GM12878 (cell line): Measurements from ENCODE around the gene CYB5R2. TPM values are rescaled to one million over a fixed set of nuclear protein-coding genes. Genes with fewer than 3 reads are reported as not detected.

Source experiments
- ATAC-seq: fragments of 200-7000 bp; cut with Tn5 transposase; 3 replicates; pipeline ENCODE4 v1.9.1; 2020; ENCODE audit warnings: mild to moderate bottlenecking, moderate library complexity
- BruUV-seq: library from RNA; stranded (reverse); fragments of 400-500 nt; replicated peaks from 2 replicates; lab custom pipeline; 2021; lab: Mats Ljungman, UMichigan
- CTCF ChIA-PET: fragments of 300-600 bp; sonication (Branson Sonifier 250); formaldehyde crosslinking; extraction: SDS; loops from one replicate; lab custom pipeline; 2021; ENCODE audit warnings: inconsistent platforms; lab: Yijun Ruan, JAX
- POLR2A ChIA-PET: fragments of 350-600 bp; formaldehyde crosslinking; extraction: SDS; loops from one replicate; lab custom pipeline; 2021; ENCODE audit warnings: inconsistent platforms; lab: Charles Lee
- RAD21 ChIA-PET: fragments of 300-600 bp; sonication (Branson Sonifier 250); formaldehyde crosslinking; loops from one replicate; lab custom pipeline; 2023; ENCODE audit warnings: antibody characterized with exemption; ENCODE audit not compliant: unreplicated experiment; lab: Charles Lee
- SMC1A ChIA-PET: fragments of 300-600 bp; sonication (Branson Sonifier 250); formaldehyde crosslinking; loops from one replicate; lab custom pipeline; 2023; ENCODE audit not compliant: unreplicated experiment, uncharacterized antibody; lab: Charles Lee
- DNase-seq: peaks from one replicate; pipeline ENCODE4 v3.0.0-alpha.2; 2011; ENCODE audit warnings: low read depth, low spot score
- FAIRE-seq: peaks from 3 replicates; lab custom pipeline; 2011; peaks lifted over from hg19 to GRCh38; lab: Jason Lieb, UNC
- H2AFZ ChIP-seq: 2 replicates; pipeline ENCODE4 v1.6.0; 2011; ENCODE audit warnings: low read depth, low read length, control low read depth; ENCODE audit not compliant: control insufficient read depth
- H3K27ac ChIP-seq: 2 replicates; pipeline ENCODE4 v1.5.1; 2011; ENCODE audit warnings: control low read depth; ENCODE audit not compliant: control insufficient read depth, insufficient read depth
- H3K27me3 ChIP-seq, 2 experiments: replicated peaks in 1 of 2; 2 replicates each; pipeline versions ENCODE4 v1.6.0 to v1.6.1; 2011; ENCODE audit warnings: low read length in 1 of 2; ENCODE audit not compliant: control insufficient read depth in 2 of 2, insufficient read depth in 2 of 2
- H3K36me3 ChIP-seq, 2 experiments: 2 replicates each; pipeline ENCODE4 v1.5.1; 2011; ENCODE audit warnings: low read length in 1 of 2; ENCODE audit not compliant: control insufficient read depth in 2 of 2, insufficient read depth in 2 of 2
- H3K4me1 ChIP-seq: 2 replicates; pipeline ENCODE4 v1.6.1; 2011; ENCODE audit warnings: mild to moderate bottlenecking, low read length, moderate library complexity, mixed read lengths; ENCODE audit not compliant: control insufficient read depth, insufficient read depth
- H3K4me2 ChIP-seq: 2 replicates; pipeline ENCODE4 v1.6.0; 2011; ENCODE audit warnings: control low read depth; ENCODE audit not compliant: control insufficient read depth, insufficient read depth
- H3K4me3 ChIP-seq: fragments of 200-600 bp; sonication (generic); 2 replicates; pipeline ENCODE4 v1.5.1; 2016
- H3K79me2 ChIP-seq: 2 replicates; pipeline ENCODE4 v1.6.0; 2011; ENCODE audit warnings: low read length; ENCODE audit not compliant: control insufficient read depth, insufficient read depth
- H3K9ac ChIP-seq: 2 replicates; pipeline ENCODE4 v1.8.0; 2011; ENCODE audit warnings: low read length, control low read depth, mixed read lengths; ENCODE audit not compliant: control insufficient read depth, insufficient read depth
- H3K9me3 ChIP-seq: replicated peaks from 3 replicates; pipeline ENCODE4 v1.5.1; 2011; ENCODE audit warnings: mild to moderate bottlenecking, low read length; ENCODE audit not compliant: control insufficient read depth, insufficient read depth
- H4K20me1 ChIP-seq: 2 replicates; pipeline ENCODE4 v1.6.0; 2011; ENCODE audit not compliant: control insufficient read depth, insufficient read depth
- CEBPB ChIP-seq, 2 experiments: fragments of 150-350 bp in 1 of 2; IDR thresholded peaks; 2 replicates each; pipeline ENCODE4 v1.6.1; 2012 to 2014; ENCODE audit warnings: low read depth in 2 of 2, low read length in 2 of 2, borderline replicate concordance in 1 of 2, inconsistent platforms in 1 of 2
- JUNB ChIP-seq: IDR thresholded peaks from 2 replicates; pipeline ENCODE4 v1.6.1; 2016; ENCODE audit warnings: antibody characterized with exemption, mild to moderate bottlenecking
- MLLT1 ChIP-seq: fragments of 450-650 bp; IDR thresholded peaks from 2 replicates; pipeline ENCODE4 v1.6.1; 2016; ENCODE audit warnings: mild to moderate bottlenecking
- MYC ChIP-seq: IDR thresholded peaks from 2 replicates; pipeline ENCODE4 v1.6.1; 2011; ENCODE audit warnings: mild to moderate bottlenecking, low read length, moderate library complexity, inconsistent platforms; ENCODE audit not compliant: insufficient read depth, insufficient replicate concordance, insufficient read length, severe bottlenecking
- NR2C2 ChIP-seq: IDR thresholded peaks from 2 replicates; pipeline ENCODE4 v1.6.1; 2011; ENCODE audit warnings: borderline replicate concordance, low read depth; ENCODE audit not compliant: control insufficient read depth, insufficient read length
- RAD21 ChIP-seq: IDR thresholded peaks from 2 replicates; pipeline ENCODE4 v1.6.1; 2011; ENCODE audit warnings: mild to moderate bottlenecking, low read depth, low read length, moderate library complexity; ENCODE audit not compliant: insufficient read depth
- RB1 ChIP-seq: fragments of 450-650 bp; formaldehyde crosslinking; IDR thresholded peaks from 2 replicates; pipeline ENCODE4 v1.6.1; 2017; ENCODE audit warnings: mild to moderate bottlenecking, borderline replicate concordance
- REST ChIP-seq: IDR thresholded peaks from 2 replicates; pipeline ENCODE4 v1.6.1; 2012; ENCODE audit warnings: mild to moderate bottlenecking, low read depth, low read length
- SREBF1 ChIP-seq: IDR thresholded peaks from 2 replicates; pipeline ENCODE4 v1.6.1; 2012; ENCODE audit warnings: mild to moderate bottlenecking, low read length
- SUZ12 ChIP-seq: fragments of 200-600 bp; sonication (generic); IDR thresholded peaks from one replicate; pipeline ENCODE4 v1.6.1; 2018; ENCODE audit warnings: antibody characterized with exemption, mild to moderate bottlenecking; ENCODE audit not compliant: unreplicated experiment
- TCF12 ChIP-seq: IDR thresholded peaks from 2 replicates; pipeline ENCODE4 v1.6.1; 2011; ENCODE audit warnings: low read depth, mild to moderate bottlenecking, low read length
- ZBTB4 ChIP-seq: fragments of 450-650 bp; formaldehyde crosslinking; IDR thresholded peaks from 2 replicates; pipeline ENCODE4 v1.4.0; 2022; ENCODE audit warnings: mild to moderate bottlenecking, moderate library complexity
- ZNF217 ChIP-seq: fragments of 450-650 bp; IDR thresholded peaks from 2 replicates; pipeline ENCODE4 v1.6.1; 2017; ENCODE audit warnings: antibody characterized with exemption, mild to moderate bottlenecking
- WGBS: methylation state at CpG from one replicate; pipeline ENCODE4 v1.1.6; 2016; ENCODE audit warnings: low lambda C conversion rate; ENCODE audit not compliant: insufficient replicate concordance, insufficient coverage; ENCODE audit errors: missing lambda C conversion rate; 5-methylcytosine and 5-hydroxymethylcytosine counted together
- in situ Hi-C: fragments of 300-500 bp; cut with MboI; formaldehyde crosslinking; loops from 9 replicates; pipeline ENCODE4 v1.14.3; 2018; ENCODE audit warnings: mixed read lengths
- intact Hi-C: fragments of 100-400 bp; cut with micrococcal nuclease; formaldehyde crosslinking; loops from one replicate; pipeline ENCODE4 v1.14.2; 2022; ENCODE audit not compliant: unreplicated experiment
- polyA plus RNA-seq, 11 experiments: library from polyadenylated mRNA; depleted of rRNA in 4 of 11; unstranded in 6 of 11; stranded (reverse) in 5 of 11; fragments of >200 nt; fragmentation: Nextera tagmentation in 4 of 11; fragmentation: Illumina TruSeq in 1 of 11; extraction: Ambion mirVana in 4 of 11; extraction: Trizol in 1 of 11; gene quantifications; 1 replicate in 1 of 11; 2 replicates in 10 of 11; pipeline versions ENCODE4 v1.2.1 to v1.2.3, GENCODE V29; 2011 to 2016; ENCODE audit warnings: inconsistent platforms in 2 of 11, missing spikeins in 2 of 11, low read depth in 1 of 11
- total RNA-seq, 4 experiments: library from RNA; depleted of rRNA in 3 of 4; stranded (reverse); fragments of >200 nt in 3 of 4; fragmentation: Illumina TruSeq in 1 of 4; extraction: Trizol in 1 of 4; gene quantifications; 2 replicates each; pipeline versions ENCODE4 v1.2.1 to v1.2.3, GENCODE V29; 2013 to 2021
- TF ChIP-seq, protein P1 (sequence below): fragments of 450-650 bp; IDR thresholded peaks from 2 replicates; pipeline ENCODE4 v1.6.1; 2016; ENCODE audit warnings: mild to moderate bottlenecking

The CYB5R2 gene
- total and polyA plus RNA-seq, 10 of the 15 experiments (the other 5 are each of a cell fraction or from before 2014, with no cell fraction given) = 21.0 to 111 (median 70.4) TPM

DNA sequence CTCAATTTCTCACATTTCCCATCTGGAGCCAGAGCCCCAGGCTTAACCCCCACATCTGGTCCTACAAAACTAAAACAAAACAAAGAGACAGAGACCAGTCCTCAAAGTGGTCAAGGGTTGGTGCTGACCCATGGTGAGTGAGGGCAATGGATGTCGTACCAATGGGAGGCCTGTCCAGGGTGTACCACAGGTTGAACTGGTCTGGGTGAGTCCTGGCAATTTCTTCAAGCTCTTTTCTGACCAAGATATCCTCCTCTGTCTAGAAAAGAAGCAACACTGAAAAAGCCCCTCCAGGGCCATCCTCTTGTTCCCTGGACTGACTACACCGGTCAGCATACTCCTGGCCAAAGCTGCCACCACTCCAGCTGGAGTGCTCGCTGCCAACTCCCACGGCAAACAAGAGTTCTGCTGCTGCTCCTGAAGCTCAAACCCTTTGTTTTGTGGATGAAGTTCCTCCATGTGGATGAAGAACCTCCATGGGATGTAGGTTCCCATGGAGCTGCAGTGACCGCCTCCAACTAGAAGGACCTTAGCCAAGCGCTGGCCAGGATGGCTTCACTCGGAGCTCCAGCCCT is 6.9 kb downstream of the CYB5R2 start:
- Histone ChIP-seq H3K36me3 (peaks cover 1 to 13% of the 10 kb centered on the region in 2 experiments; a peak in 3 of 4 replicates), H3K4me1 (peaks cover 18% of the 10 kb centered on the region), H4K20me1 (no peaks in the 10 kb centered on the region), H3K4me2 (no peak overlapping the region), H3K27me3 (no peaks in the 10 kb centered on the region), H3K27ac (no peak overlapping the region), H3K4me3 (no peak overlapping the region), H3K9ac (no peak overlapping the region), H3K9me3 (no peaks in the 10 kb centered on the region), H2AFZ (no peak overlapping the region), H3K79me2 (no peaks in the 10 kb centered on the region)
- ChIA-PET SMC1A (interaction anchor here (0.6 to 3.8 kb wide), 12 partner anchors 19 to 568 kb away, joined by 3 to 17 read pairs (median 4); partner anchors contain the start of gene PPFIBP2), POLR2A (no interaction called here), RAD21 (interaction anchor here (1.0 to 2.7 kb wide), 15 partner anchors 18 to 568 kb away, joined by 3 to 18 read pairs (median 8); partner anchors contain the start of gene PPFIBP2), CTCF (interaction anchor here (0.8 to 4.3 kb wide), 27 partner anchors 9 to 568 kb away, joined by 3 to 61 read pairs (median 5); partner anchors contain the start of gene PPFIBP2)
- ATAC-seq (no peak), FAIRE-seq (no peak), DNase-seq (no peak)
- in situ Hi-C loops (no loop called here), intact Hi-C loops (loop anchor here (5.0 kb wide), 1 partner anchor 89 kb away; no protein-coding TSS in a partner anchor)
- no TSS peak for BruUV-seq
- WGBS = 91% methylated on average over 7 of the region's 7 CpGs
- TF ChIP-seq TCF12 (no peak), SUZ12 (no peak), MLLT1 (no peak), SREBF1 (no peak), NR2C2 (no peak), ZNF217 (no peak), CEBPB (IDR thresholded peaks at IDR 0.05; ENCODE audit: borderline replicate concordance in 1 of 2, low read depth in 2 of 2, low read length in 2 of 2) (no peak), REST (no peak), RB1 (no peak), ZBTB4 (no peak), JUNB (no peak), MYC (no peak), RAD21 (no peak)
- TF ChIP-seq, protein P1, sequence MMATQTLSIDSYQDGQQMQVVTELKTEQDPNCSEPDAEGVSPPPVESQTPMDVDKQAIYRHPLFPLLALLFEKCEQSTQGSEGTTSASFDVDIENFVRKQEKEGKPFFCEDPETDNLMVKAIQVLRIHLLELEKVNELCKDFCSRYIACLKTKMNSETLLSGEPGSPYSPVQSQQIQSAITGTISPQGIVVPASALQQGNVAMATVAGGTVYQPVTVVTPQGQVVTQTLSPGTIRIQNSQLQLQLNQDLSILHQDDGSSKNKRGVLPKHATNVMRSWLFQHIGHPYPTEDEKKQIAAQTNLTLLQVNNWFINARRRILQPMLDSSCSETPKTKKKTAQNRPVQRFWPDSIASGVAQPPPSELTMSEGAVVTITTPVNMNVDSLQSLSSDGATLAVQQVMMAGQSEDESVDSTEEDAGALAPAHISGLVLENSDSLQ = no peak
